Fibroblast of skin of back (primary cell): Measurements from ENCODE around the gene ITSN2. TPM values are rescaled to one million over a fixed set of nuclear protein-coding genes. Genes with fewer than 3 reads are reported as not detected.
"Not testable (repeated sequence)": the region's sequence is repeated elsewhere in the genome, so short reads cannot be mapped to it uniquely, and the experiment has no call there.

Source experiments
- DNase-seq: peaks from one replicate; pipeline ENCODE4 v3.0.0-alpha.2; 2013
- polyA plus RNA-seq, 2 experiments: library from polyadenylated mRNA; unstranded; fragments of 120-200 nt; gene quantifications; one replicate each; pipeline ENCODE4 v1.2.1, GENCODE V29; 2013; ENCODE audit not compliant: insufficient read length in 2 of 2

Gene ITSN2
- polyA plus RNA-seq (2013, experiment 1 of 2; ENCODE audit: insufficient read length) = 14.1 TPM
- polyA plus RNA-seq (2013, experiment 2 of 2; ENCODE audit: insufficient read length) = 19.7 TPM

GRCh38 chr2:24360050-24360962, at the start of gene ITSN2:
Gene ITSN2, minus strand, starts transcription at chr2:24360536. Its CDS starts 32,454 bp downstream, at chr2:24328082.
- DNase-seq = peak; percentile 70

GRCh38 chr2:24409171-24409570, 48.8 kb upstream of the ITSN2 start:
- DNase-seq = no peak

GRCh38 chr2:24408704-24409103, 48.4 kb upstream of the ITSN2 start:
- DNase-seq = not testable (repeated sequence)

GRCh38 chr2:24404491-24404921, 44.2 kb upstream of the ITSN2 start:
- DNase-seq = peak; percentile 14

- no peak for DNase-seq
These were observed 43.5 kb upstream of the ITSN2 start for GRCh38 chr2:24403832-24404212.

GRCh38 chr2:24403168-24403831, 43.0 kb upstream of the ITSN2 start:
- no peak for DNase-seq

- DNase-seq = no peak
These were observed 42.1 kb upstream of the ITSN2 start for GRCh38 chr2:24402242-24403097.

GRCh38 chr2:24400207-24400907, 40.0 kb upstream of the ITSN2 start:
- DNase-seq = no peak

GRCh38 chr2:24399434-24400206, 39.3 kb upstream of the ITSN2 start:
- DNase-seq = no peak

- DNase-seq = no peak
These were observed 34.7 kb upstream of the ITSN2 start for GRCh38 chr2:24394998-24395397.

- no peak for DNase-seq
These were observed 32.3 kb upstream of the ITSN2 start for GRCh38 chr2:24392542-24393059.

GRCh38 chr2:24385366-24385765, 25.0 kb upstream of the ITSN2 start:
- DNase-seq = no peak

- DNase-seq = peak; percentile 70
These were observed 22.2 kb upstream of the ITSN2 start for GRCh38 chr2:24382363-24383073.

- DNase-seq = no peak
These were observed 20.5 kb upstream of the ITSN2 start for GRCh38 chr2:24380820-24381219.

- no peak for DNase-seq
These were observed 15.2 kb upstream of the ITSN2 start for GRCh38 chr2:24375349-24376087.

- no peak for DNase-seq
These were observed 14.0 kb upstream of the ITSN2 start for GRCh38 chr2:24374301-24374700.

- no peak for DNase-seq
These were observed 11.7 kb upstream of the ITSN2 start for GRCh38 chr2:24372033-24372432.

GRCh38 chr2:24365826-24366225, 5.5 kb upstream of the ITSN2 start:
- DNase-seq = no peak

- DNase-seq = no peak
These were observed 4.7 kb upstream of the ITSN2 start for GRCh38 chr2:24365051-24365450.

- DNase-seq = no peak
These were observed 3.0 kb upstream of the ITSN2 start for GRCh38 chr2:24363301-24363700.
